ENCODE data around the gene PDXDC1. TPM values are rescaled to one million over a fixed set of nuclear protein-coding genes. Genes with fewer than 3 reads are reported as not detected.
"Not testable (repeated sequence)": the region's sequence is repeated elsewhere in the genome, so short reads cannot be mapped to it uniquely, and the experiment has no call there.

The PDXDC1 gene
- total RNA-seq, 2 experiments from 2014 or later = 46.4 to 46.6 TPM

DNA sequence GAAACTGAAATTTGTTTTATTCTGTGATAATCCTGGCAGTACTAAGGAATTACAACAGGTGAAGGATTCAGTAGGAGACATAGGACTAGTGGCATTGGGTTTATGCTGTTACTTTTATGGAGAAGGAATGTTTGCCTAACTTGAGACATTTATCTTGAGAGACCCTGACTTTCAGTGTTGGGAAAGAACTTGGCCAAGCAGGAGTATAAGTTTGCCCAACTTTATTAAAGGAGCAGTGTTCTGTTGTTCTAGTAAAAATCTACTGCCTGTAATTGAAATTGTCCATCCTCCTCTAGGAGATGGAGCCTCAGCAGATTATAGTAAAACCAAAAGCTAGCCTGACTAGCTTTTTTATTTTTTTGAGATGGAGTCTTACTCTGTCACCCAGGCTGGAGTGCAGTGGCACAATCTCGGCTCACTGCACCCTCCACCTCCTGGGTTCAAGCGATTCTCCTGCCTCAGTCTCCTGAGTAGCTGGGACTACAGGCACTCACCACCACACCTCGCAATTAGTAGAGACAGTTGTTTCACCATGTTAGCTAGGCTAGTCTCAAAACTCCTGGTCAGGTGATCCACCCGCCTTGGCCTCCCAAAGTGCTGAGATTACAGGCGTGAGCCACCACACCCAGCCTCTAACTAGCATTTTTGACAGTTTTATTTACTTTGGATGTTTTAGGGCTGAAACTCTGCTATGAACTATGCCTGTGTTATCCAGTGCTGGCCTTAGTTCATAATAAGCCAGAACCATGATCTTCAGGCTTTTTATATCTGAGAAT is 30.7 kb downstream of the PDXDC1 start:
- H3K4me3 Mint-ChIP-seq; POLR2A ChIA-PET; H3K27me3 Mint-ChIP-seq (ENCODE audit: low read depth); H3K27ac Mint-ChIP-seq; CTCF ChIA-PET; ATAC-seq; H3K4me1 Mint-ChIP-seq (ENCODE audit: low read depth); DNase-seq; H3K9me3 Mint-ChIP-seq (ENCODE audit: insufficient read depth): not testable (repeated sequence)
- peaks cover 28% of the 10 kb centered on the region for H3K36me3 Mint-ChIP-seq (ENCODE audit: low read depth)

DNA sequence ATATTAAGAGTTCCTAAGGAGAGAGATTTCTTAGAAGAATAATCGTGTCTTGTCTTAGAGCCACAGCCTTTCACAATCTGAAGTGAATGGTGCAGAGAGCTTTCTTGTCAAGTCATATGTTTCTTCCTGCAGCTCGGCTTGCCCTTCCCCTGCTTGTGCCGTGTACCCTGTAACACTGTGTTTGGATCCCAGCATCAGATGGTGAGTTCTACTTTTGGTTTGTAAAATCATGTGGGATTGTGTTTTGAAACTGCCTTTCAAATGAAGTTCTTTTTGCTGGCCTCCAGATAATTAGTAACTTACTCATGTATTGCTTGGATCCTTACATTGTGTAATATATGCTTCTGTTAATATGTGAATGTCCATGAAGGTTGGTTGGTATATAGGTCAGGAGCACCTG is 33.8 kb downstream of the PDXDC1 start:
- POLR2A ChIA-PET; ATAC-seq; DNase-seq; H3K27ac Mint-ChIP-seq; H3K27me3 Mint-ChIP-seq (ENCODE audit: low read depth); H3K9me3 Mint-ChIP-seq (ENCODE audit: insufficient read depth); CTCF ChIA-PET; H3K4me3 Mint-ChIP-seq; H3K4me1 Mint-ChIP-seq (ENCODE audit: low read depth): not testable (repeated sequence)
- peaks cover 39% of the 10 kb centered on the region for H3K36me3 Mint-ChIP-seq (ENCODE audit: low read depth)

DNA sequence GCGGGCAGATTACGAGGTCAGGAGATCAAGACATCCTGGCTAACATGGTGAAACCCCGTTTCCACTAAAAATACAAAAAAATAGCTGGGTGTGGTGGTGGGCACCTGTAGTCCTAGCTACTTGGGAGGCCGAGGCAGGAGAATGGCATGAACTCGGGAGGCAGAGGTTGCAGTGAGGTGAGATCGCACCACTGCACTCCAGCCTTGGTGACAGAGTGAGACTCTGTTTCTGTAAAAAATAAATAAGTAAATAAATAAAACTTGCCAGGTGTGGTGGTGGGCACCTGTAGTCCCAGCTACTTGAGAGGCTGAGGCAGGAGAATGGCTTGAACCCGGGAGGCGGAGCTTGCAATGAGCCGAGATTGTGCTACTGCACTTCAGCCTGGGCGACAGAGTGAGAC is 38.1 kb downstream of the PDXDC1 start:
- H3K4me3 Mint-ChIP-seq; CTCF ChIA-PET; DNase-seq; H3K27ac Mint-ChIP-seq; POLR2A ChIA-PET; ATAC-seq; H3K9me3 Mint-ChIP-seq (ENCODE audit: insufficient read depth); H3K27me3 Mint-ChIP-seq (ENCODE audit: low read depth): not testable (repeated sequence)
- Mint-ChIP-seq H3K4me1 (ENCODE audit: low read depth) (peaks cover 26% of the 10 kb centered on the region), H3K36me3 (ENCODE audit: low read depth) (peaks cover 37% of the 10 kb centered on the region)

DNA sequence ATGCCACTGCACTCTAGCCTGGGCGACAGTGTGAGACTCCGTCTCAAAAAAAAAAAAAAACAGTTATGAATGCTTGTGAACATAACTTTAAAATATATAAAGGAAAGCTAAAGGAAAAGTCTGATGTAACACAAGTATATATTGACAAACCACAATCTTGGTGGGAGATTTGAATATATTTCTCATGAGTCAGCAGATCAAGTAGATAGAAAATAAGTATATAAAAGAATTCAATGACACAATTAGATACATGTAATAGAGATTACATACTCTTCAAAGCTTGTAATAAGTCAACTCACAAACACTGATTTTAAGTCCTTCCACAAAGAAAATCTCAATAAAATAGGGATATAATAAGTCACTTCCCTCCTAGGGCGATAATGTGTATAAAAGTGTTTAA is 40.8 kb downstream of the PDXDC1 start:
- H3K27ac Mint-ChIP-seq; CTCF ChIA-PET; DNase-seq; ATAC-seq; H3K9me3 Mint-ChIP-seq (ENCODE audit: insufficient read depth); POLR2A ChIA-PET; H3K27me3 Mint-ChIP-seq (ENCODE audit: low read depth); H3K4me3 Mint-ChIP-seq: not testable (repeated sequence)
- H3K36me3 Mint-ChIP-seq (ENCODE audit: low read depth) = peaks cover 42% of the 10 kb centered on the region
- peaks cover 26% of the 10 kb centered on the region for H3K4me1 Mint-ChIP-seq (ENCODE audit: low read depth)

DNA sequence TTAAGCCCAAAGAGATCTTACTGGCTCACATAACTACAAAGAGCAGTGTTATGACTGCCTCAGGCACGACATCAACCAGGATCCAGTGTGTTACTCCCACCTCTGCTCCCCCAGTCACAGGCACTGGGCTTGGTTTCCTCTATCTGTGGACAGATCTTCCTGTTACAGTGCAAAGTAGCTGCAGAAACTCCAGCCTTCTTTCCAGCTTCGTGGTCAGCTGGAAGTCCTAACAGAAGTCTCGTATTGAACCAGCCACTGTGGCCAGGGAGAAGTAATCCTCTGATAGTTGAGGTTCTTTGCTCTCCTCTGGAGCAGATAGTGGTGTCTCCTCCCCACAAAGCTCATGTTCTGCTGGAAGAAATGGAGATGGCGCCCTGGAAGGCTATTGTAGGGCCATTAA is 41.5 kb downstream of the PDXDC1 start:
- CTCF ChIA-PET; H3K4me3 Mint-ChIP-seq; POLR2A ChIA-PET; ATAC-seq; DNase-seq; H3K9me3 Mint-ChIP-seq (ENCODE audit: insufficient read depth); H3K27me3 Mint-ChIP-seq (ENCODE audit: low read depth): not testable (repeated sequence)
- Mint-ChIP-seq H3K27ac (peak overlapping the region; percentile 11), H3K4me1 (ENCODE audit: low read depth) (peaks cover 26% of the 10 kb centered on the region), H3K36me3 (ENCODE audit: low read depth) (peaks cover 38% of the 10 kb centered on the region)

DNA sequence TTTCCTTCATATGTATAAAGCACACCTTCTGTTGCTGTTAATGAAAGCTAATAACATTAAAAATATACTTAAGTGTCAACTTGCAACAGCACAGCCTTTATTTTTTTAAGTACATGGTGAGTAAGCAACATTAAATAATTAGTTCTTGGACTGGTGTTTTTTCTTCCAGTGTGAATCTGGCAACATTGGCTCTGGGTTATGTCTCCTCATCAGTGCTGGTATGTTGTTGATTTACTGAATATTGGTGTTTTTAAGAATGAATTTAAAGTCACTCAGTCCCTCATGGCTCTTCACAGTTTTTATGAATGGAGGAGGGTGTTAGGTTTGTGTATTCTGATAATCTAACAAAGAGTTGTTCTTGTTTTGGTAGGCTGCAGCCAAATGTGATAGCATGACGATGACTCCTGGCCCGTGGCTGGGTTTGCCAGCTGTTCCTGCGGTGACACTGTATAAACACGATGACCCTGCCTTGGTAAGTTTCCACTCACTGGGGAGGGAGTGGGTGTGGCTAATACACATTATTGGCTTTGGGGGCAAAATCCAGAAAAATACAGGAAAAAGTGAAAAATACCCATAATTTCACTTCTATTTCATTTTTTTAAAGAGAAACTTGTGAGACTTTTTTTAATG is 42.2 kb downstream of the PDXDC1 start:
- H3K27me3 Mint-ChIP-seq (ENCODE audit: low read depth); H3K27ac Mint-ChIP-seq; CTCF ChIA-PET: not testable (repeated sequence)

DNA sequence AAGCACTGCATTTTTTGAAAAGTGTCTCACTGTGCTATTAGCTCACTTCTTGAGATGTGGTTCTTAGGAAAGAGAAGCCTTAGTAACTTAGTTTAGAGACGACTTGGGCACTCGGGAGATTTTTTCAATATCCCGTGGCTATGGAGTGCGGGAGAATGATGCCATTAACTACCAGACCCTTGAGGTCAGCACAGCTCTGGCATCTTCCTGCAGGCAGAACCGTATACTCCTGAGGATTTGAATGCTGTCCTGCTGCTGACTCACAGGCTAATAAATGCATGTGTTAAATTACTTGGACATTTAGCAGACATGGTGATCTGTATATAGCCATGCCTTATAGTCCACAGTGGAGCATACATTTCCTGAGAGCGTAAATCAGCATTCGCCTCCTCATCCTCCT is 46.6 kb downstream of the PDXDC1 start:
- H3K4me3 Mint-ChIP-seq; H3K4me1 Mint-ChIP-seq (ENCODE audit: low read depth); H3K9me3 Mint-ChIP-seq (ENCODE audit: insufficient read depth); POLR2A ChIA-PET; H3K27me3 Mint-ChIP-seq (ENCODE audit: low read depth); ATAC-seq; DNase-seq; H3K27ac Mint-ChIP-seq: not testable (repeated sequence)
- CTCF ChIA-PET = interaction anchor here (1.2 kb wide), 1 partner anchor 51 kb away, joined by 4 read pairs; no protein-coding TSS in a partner anchor
- peaks cover 54% of the 10 kb centered on the region for H3K36me3 Mint-ChIP-seq (ENCODE audit: low read depth)

More for the DNA sequence above, 42.2 kb downstream of the PDXDC1 start:
- DNase-seq; H3K4me3 Mint-ChIP-seq; H3K9me3 Mint-ChIP-seq (ENCODE audit: insufficient read depth); POLR2A ChIA-PET; ATAC-seq: not testable (repeated sequence)
- Mint-ChIP-seq H3K36me3 (ENCODE audit: low read depth) (peaks cover 36% of the 10 kb centered on the region), H3K4me1 (ENCODE audit: low read depth) (peaks cover 27% of the 10 kb centered on the region)

DNA sequence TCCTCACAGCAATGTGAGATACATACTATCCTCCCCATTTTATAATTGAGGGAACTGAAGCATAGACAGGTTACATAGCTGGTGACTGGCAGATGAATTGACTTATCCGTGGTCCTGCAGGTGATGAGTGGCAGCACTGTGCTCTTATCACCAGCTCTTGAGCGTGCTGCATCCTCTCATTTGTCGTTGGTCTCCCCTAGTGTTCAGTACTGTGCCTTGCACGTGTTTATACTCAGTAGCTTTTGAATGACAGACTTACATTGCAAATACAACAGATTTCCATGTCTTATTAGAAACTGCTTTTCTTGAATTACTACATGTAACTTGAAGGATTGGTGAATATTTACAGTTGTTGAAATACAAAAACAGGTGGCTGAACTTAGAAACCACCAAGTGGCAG is 47.4 kb downstream of the PDXDC1 start:
- CTCF ChIA-PET = interaction anchor here (1.0 to 1.2 kb wide), 2 partner anchors 15 to 51 kb away, joined by 3 to 4 read pairs; no protein-coding TSS in a partner anchor
- H3K9me3 Mint-ChIP-seq (ENCODE audit: insufficient read depth); POLR2A ChIA-PET; H3K27me3 Mint-ChIP-seq (ENCODE audit: low read depth); H3K4me3 Mint-ChIP-seq; H3K4me1 Mint-ChIP-seq (ENCODE audit: low read depth): not testable (repeated sequence)
- Mint-ChIP-seq H3K36me3 (ENCODE audit: low read depth) (peaks cover 49% of the 10 kb centered on the region), H3K27ac (peak overlapping the region; percentile 37)
- peak; percentile 98 for ATAC-seq
- peak; percentile 64 for DNase-seq

DNA sequence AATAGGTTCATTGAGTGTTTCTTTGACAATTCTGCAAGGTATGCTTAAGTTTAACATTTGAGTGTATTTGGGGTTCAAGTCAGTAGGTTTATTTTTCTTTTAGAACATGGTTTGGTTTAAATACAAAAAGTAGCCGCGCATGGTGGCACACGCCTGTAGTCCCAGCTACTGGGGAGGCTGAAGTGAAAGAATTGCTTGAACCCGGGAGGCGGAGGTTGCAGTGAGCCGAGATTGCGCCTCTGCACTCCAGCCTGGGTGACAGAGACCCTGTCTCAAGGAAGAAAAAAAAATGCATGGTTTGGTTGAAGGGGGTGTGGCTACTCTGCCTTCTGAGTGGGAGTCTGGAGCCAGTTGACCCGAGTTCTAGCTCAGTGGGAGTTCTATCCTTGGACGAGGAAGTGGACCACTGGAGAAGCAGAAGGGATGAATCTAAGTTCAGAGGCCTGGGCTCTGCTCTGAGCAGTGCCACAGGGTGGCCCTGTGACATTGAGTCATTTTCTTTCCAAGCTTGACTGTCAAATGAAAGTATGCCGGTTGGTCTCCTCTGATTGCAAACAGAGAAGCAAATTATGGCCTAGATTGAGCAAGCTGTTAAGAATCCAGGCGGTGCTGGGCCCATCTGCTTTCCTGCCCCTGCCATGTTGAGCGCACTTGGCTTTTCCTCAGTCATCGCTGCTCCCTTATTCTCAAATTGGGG is 48.7 kb downstream of the PDXDC1 start:
- POLR2A ChIA-PET; CTCF ChIA-PET; H3K27me3 Mint-ChIP-seq (ENCODE audit: low read depth); H3K9me3 Mint-ChIP-seq (ENCODE audit: insufficient read depth); ATAC-seq; H3K4me3 Mint-ChIP-seq; H3K27ac Mint-ChIP-seq; H3K4me1 Mint-ChIP-seq (ENCODE audit: low read depth); DNase-seq: not testable (repeated sequence)
- peaks cover 46% of the 10 kb centered on the region for H3K36me3 Mint-ChIP-seq (ENCODE audit: low read depth)

DNA sequence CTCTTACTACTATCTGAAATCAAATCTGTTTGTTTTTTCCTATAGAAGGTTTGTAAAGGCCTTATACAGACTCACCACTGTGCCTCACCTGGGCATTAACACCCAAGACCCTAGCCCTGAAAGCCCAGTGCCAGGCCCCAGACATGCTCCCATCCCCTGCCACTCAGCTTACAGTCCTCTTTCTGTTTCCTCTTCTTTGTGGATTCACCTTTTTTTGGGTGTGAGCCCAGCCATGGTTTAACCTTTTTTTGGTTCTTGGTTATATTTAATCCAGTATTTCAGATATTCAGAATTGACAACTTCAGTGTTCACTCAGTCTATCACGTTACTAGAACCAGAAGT is 50.0 kb downstream of the PDXDC1 start:
- peak overlapping the region; percentile 9 for H3K27ac Mint-ChIP-seq
- peaks cover 46% of the 10 kb centered on the region for H3K36me3 Mint-ChIP-seq (ENCODE audit: low read depth)
- H3K4me3 Mint-ChIP-seq; POLR2A ChIA-PET; DNase-seq; CTCF ChIA-PET; H3K9me3 Mint-ChIP-seq (ENCODE audit: insufficient read depth); H3K27me3 Mint-ChIP-seq (ENCODE audit: low read depth); H3K4me1 Mint-ChIP-seq (ENCODE audit: low read depth); ATAC-seq: not testable (repeated sequence)

DNA sequence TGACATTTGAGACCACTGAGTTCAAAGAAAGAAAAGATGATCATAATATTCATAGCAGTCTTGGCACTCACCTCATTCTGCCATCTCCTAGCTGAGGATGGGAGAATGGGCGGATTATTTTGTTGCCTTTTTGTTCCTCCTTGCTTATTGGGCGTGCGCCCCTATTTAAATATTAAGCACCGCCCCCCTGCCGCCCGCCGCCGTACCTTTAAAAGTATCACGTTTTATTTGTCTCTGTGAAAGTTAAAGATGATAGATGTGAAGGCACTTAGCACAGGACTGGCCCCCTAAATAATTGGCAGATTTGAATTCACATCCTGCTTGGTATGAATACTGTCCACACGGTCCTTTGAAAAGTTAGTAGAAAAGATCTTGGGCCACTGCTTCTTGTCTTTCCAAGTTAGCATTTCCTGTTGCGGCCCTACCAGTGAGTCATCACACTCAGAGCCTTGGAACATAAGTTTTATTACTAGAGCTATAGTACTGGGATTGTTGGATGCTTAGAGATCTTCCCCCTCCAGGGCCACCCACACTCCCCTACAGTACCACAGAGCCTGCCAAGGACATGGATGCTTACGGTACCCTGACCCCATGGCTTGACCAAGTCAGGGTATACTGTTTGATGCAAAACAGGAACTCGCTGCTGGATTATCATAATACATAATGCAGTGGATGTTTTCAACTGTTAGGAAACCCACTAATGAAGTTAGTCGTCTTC is 50.6 kb downstream of the PDXDC1 start:
- POLR2A ChIA-PET; ATAC-seq; H3K4me3 Mint-ChIP-seq; H3K27me3 Mint-ChIP-seq (ENCODE audit: low read depth); DNase-seq; H3K27ac Mint-ChIP-seq; CTCF ChIA-PET; H3K4me1 Mint-ChIP-seq (ENCODE audit: low read depth); H3K9me3 Mint-ChIP-seq (ENCODE audit: insufficient read depth): not testable (repeated sequence)
- peaks cover 43% of the 10 kb centered on the region for H3K36me3 Mint-ChIP-seq (ENCODE audit: low read depth)

DNA sequence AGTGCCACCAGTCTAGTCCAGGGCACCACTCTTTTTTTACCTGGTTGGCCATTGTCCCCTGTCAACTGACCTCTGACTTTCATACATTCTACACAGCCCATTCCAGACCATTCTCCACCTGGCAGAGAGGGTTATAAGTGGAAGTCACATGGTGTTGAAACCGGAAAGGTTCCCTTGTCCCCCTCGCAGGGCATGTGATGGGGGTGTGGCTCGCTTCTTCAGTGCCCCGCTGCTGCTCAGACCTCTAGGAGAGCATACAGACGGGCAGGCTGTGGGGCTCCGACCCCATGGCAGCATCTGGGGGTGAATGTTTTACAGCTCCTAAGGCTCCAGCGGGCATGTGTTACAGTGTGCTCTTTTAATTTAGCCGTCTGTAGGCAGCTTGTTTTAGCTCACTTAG is 52.2 kb downstream of the PDXDC1 start:
- H3K27me3 Mint-ChIP-seq (ENCODE audit: low read depth); H3K9me3 Mint-ChIP-seq (ENCODE audit: insufficient read depth); POLR2A ChIA-PET; DNase-seq; ATAC-seq; H3K4me3 Mint-ChIP-seq; H3K27ac Mint-ChIP-seq; CTCF ChIA-PET: not testable (repeated sequence)
- peaks cover 20% of the 10 kb centered on the region for H3K4me1 Mint-ChIP-seq (ENCODE audit: low read depth)
- peaks cover 55% of the 10 kb centered on the region for H3K36me3 Mint-ChIP-seq (ENCODE audit: low read depth)
